CD8-positive, alpha-beta memory T cell (primary cell): ENCODE data around the gene PSMG4. TPM values are rescaled to one million over a fixed set of nuclear protein-coding genes. Genes with fewer than 3 reads are reported as not detected.

Source experiments
- CTCF ChIA-PET: fragments of 350-600 bp; sonication (Branson Sonifier 250); formaldehyde crosslinking; loops from one replicate; lab custom pipeline; 2021; ENCODE audit warnings: antibody characterized with exemption; lab: Charles Lee
- POLR2A ChIA-PET: fragments of 350-600 bp; sonication (Branson Sonifier 250); formaldehyde crosslinking; loops from one replicate; lab custom pipeline; 2021; ENCODE audit warnings: antibody characterized with exemption; lab: Charles Lee
- DNase-seq, 5 donors: peaks; one replicate each; pipeline versions ENCODE4 v3.0.0 to v3.0.0-alpha.2; 2020 to 2022; ENCODE audit warnings: mixed read lengths in 1 of 5
- H3K27ac ChIP-seq: one replicate; pipeline ENCODE4 v1.7.0; 2013; ENCODE audit warnings: low read depth, mild to moderate bottlenecking, low read length, moderate library complexity
- H3K27me3 ChIP-seq: 2 replicates; pipeline ENCODE4 v1.7.0; 2013; ENCODE audit warnings: low read length, mild to moderate bottlenecking; ENCODE audit not compliant: insufficient read depth, poor library complexity, severe bottlenecking
- H3K36me3 ChIP-seq: 2 replicates; pipeline ENCODE4 v1.7.0; 2013; ENCODE audit warnings: mild to moderate bottlenecking, low read length, moderate library complexity; ENCODE audit not compliant: insufficient read depth
- H3K4me1 ChIP-seq: 2 replicates; pipeline ENCODE4 v1.7.0; 2013; ENCODE audit warnings: mild to moderate bottlenecking, low read length, moderate library complexity; ENCODE audit not compliant: insufficient read depth
- H3K4me3 ChIP-seq: 2 replicates; pipeline ENCODE4 v1.7.0; 2013; ENCODE audit warnings: mild to moderate bottlenecking, low read length
- H3K9me3 ChIP-seq: 2 replicates; pipeline ENCODE4 v1.7.0; 2013; ENCODE audit warnings: mild to moderate bottlenecking, low read length
- H3K27ac Mint-ChIP-seq, 8 donors: one replicate each; pipeline ENCODE4 v1.8.0; 2020 to 2021; ENCODE audit warnings: mixed read lengths in 8 of 8, mild to moderate bottlenecking in 6 of 8, inconsistent platforms in 3 of 8, moderate library complexity in 3 of 8
- H3K27me3 Mint-ChIP-seq, 2 donors: one replicate each; pipeline ENCODE4 v1.8.0; 2020 to 2021; ENCODE audit warnings: mixed read lengths in 2 of 2, mild to moderate bottlenecking in 1 of 2, moderate library complexity in 1 of 2
- H3K36me3 Mint-ChIP-seq, 3 donors: one replicate each; pipeline ENCODE4 v1.8.0; 2020 to 2021; ENCODE audit warnings: mixed read lengths in 3 of 3, inconsistent platforms in 1 of 3, mild to moderate bottlenecking in 1 of 3
- H3K4me1 Mint-ChIP-seq, 3 donors: one replicate each; pipeline ENCODE4 v1.8.0; 2020 to 2021; ENCODE audit warnings: mixed read lengths in 3 of 3, inconsistent platforms in 1 of 3, mild to moderate bottlenecking in 1 of 3
- H3K4me3 Mint-ChIP-seq, 7 donors: one replicate each; pipeline ENCODE4 v1.8.0; 2020 to 2021; ENCODE audit warnings: mixed read lengths in 7 of 7, mild to moderate bottlenecking in 6 of 7, moderate library complexity in 4 of 7, inconsistent platforms in 2 of 7
- H3K9me3 Mint-ChIP-seq, 5 donors: one replicate each; pipeline ENCODE4 v1.8.0; 2020 to 2022; ENCODE audit warnings: mixed read lengths in 5 of 5, mild to moderate bottlenecking in 3 of 5, moderate library complexity in 2 of 5, inconsistent platforms in 1 of 5
- polyA plus RNA-seq: library from polyadenylated mRNA; unstranded; fragments of 300-500 nt; fragmentation: Illumina TruSeq; gene quantifications from one replicate; pipeline ENCODE4 v1.2.3, GENCODE V29; 2021
- total RNA-seq, 2 experiments: library from RNA; stranded (reverse); gene quantifications; one replicate each; pipeline ENCODE4 v1.2.3, GENCODE V29; 2021

The PSMG4 gene
- total and polyA plus RNA-seq, 3 experiments from 2014 or later = 24.4 to 50.4 (median 25.2) TPM

- Mint-ChIP-seq H3K4me3 (no peak overlapping the region), H3K27ac (no peak overlapping the region), H3K27me3 (peaks cover 10 to 34% of the 10 kb centered on the region in 2 donors), H3K9me3 (no peaks in the 10 kb centered on the region), H3K4me1 (peaks cover 18 to 22% (median 21%) of the 10 kb centered on the region in 3 donors), H3K36me3 (no peaks in the 10 kb centered on the region)
- Histone ChIP-seq H3K4me3 (no peak overlapping the region), H3K36me3 (no peaks in the 10 kb centered on the region), H3K9me3 (no peaks in the 10 kb centered on the region), H3K27ac (no peak overlapping the region), H3K4me1 (peaks cover 22% of the 10 kb centered on the region), H3K27me3 (no peaks in the 10 kb centered on the region)
- DNase-seq = no peak
- POLR2A ChIA-PET = no interaction called here
- CTCF ChIA-PET = no interaction called here
Measured at GRCh38 chr6:3316818-3317217, 58.1 kb downstream of the PSMG4 start.

Other genes starting within 250 kb of the PSMG4 start
- gene RIPK1, start 190.5 kb upstream of the PSMG4 start, total RNA-seq = 10 to 100 TPM; 21.7 to 22.1 TPM
- gene RIPK1, start 190.5 kb upstream of the PSMG4 start, polyA plus RNA-seq = 25.1 TPM
- gene BPHL, start 140.2 kb upstream of the PSMG4 start, total RNA-seq = 10 to 100 TPM; 10.5 to 10.7 TPM
- 6.5 TPM for gene BPHL, start 140.2 kb upstream of the PSMG4 start, polyA plus RNA-seq
- gene TUBB2A, start 101.4 kb upstream of the PSMG4 start, total RNA-seq = 1 to 10 TPM; 3.5 to 3.9 TPM
- gene TUBB2A, start 101.4 kb upstream of the PSMG4 start, polyA plus RNA-seq = 7.3 TPM
- gene TUBB2B, start 31.3 kb upstream of the PSMG4 start, total RNA-seq = under 1 TPM in 1 of 2 experiments, not detected in 1; 0.13 TPM
- 0.59 TPM for gene TUBB2B, start 31.3 kb upstream of the PSMG4 start, polyA plus RNA-seq
- gene SLC22A23, start 198.1 kb downstream of the PSMG4 start, total RNA-seq = under 1 TPM; 0.39 to 0.78 TPM
- 0.47 TPM for gene SLC22A23, start 198.1 kb downstream of the PSMG4 start, polyA plus RNA-seq